Activated gamma-delta T cell treated with Interleukin-2 at 50 U/mL for 16 hours (primary cell): Measurements from ENCODE around the gene ZNF410.

Source experiments
- DNase-seq: peaks from one replicate; pipeline ENCODE4 v3.0.0-alpha.2; 2020

The ZNF410 gene

GRCh38 chr14:73958591-73958990 lies 71.9 kb downstream of the ZNF410 start:
- no peak for DNase-seq

- DNase-seq, result no peak
These were observed 74.5 kb downstream of the ZNF410 start for GRCh38 chr14:73961192-73961591.

- DNase-seq, result no peak
These were observed 78.6 kb downstream of the ZNF410 start for GRCh38 chr14:73965216-73965615.

- DNase-seq, result no peak
These were observed 82.2 kb downstream of the ZNF410 start for GRCh38 chr14:73968885-73969284.

- no peak for DNase-seq
These were observed 86.8 kb downstream of the ZNF410 start for GRCh38 chr14:73973497-73973896.

- no peak for DNase-seq
These were observed 89.5 kb downstream of the ZNF410 start for GRCh38 chr14:73976125-73976524.

- no peak for DNase-seq
These were observed 91.2 kb downstream of the ZNF410 start for GRCh38 chr14:73977896-73978295.
